HCT116 (cell line): Measurements from ENCODE around the gene SGMS1. TPM values are rescaled to one million over a fixed set of nuclear protein-coding genes. Genes with fewer than 3 reads are reported as not detected.

ENCODE experiments used
- ATAC-seq: fragments of 200-7000 bp; cut with Tn5 transposase; 2 replicates; pipeline ENCODE4 v1.9.1; 2020; ENCODE audit warnings: mild to moderate bottlenecking, moderate library complexity
- BruUV-seq: library from RNA; stranded (reverse); fragments of 400-500 nt; replicated peaks from 2 replicates; lab custom pipeline; 2021; lab: Mats Ljungman, UMichigan
- CTCF ChIA-PET: fragments of 300-600 bp; sonication (Branson Sonifier 250); formaldehyde crosslinking; loops from one replicate; lab custom pipeline; 2021; ENCODE audit warnings: antibody characterized with exemption; lab: Charles Lee
- POLR2A ChIA-PET: fragments of 300-600, 350-600 bp; sonication (Branson Sonifier 250); formaldehyde crosslinking; loops from one replicate; lab custom pipeline; 2021; ENCODE audit warnings: antibody characterized with exemption; lab: Charles Lee
- RAD21 ChIA-PET, 2 experiments: fragments of 300-600 bp; sonication (Branson Sonifier 250); formaldehyde crosslinking; loops; one replicate each; lab custom pipeline; 2023; ENCODE audit warnings: low total read pairs in 2 of 2; ENCODE audit not compliant: uncharacterized antibody in 2 of 2, unreplicated experiment in 2 of 2, low non-redundant PET in 1 of 2; lab: Charles Lee
- DNase-seq: peaks from one replicate; pipeline ENCODE4 v3.0.0-alpha.2; 2010; ENCODE audit warnings: low read depth, low spot score
- H2AFZ ChIP-seq: fragments of 200-600 bp; shearing (Covaris generic), sonication (generic); 2 replicates; pipeline ENCODE4 v1.6.1; 2017; ENCODE audit warnings: low read depth, mixed run types, mixed read lengths, antibody characterized with exemption, low read length; ENCODE audit not compliant: poor library complexity, severe bottlenecking
- H3K27ac ChIP-seq: 2 replicates; pipeline ENCODE4 v1.5.1; 2012; ENCODE audit warnings: low read depth, low read length
- H3K27me3 ChIP-seq: fragments of 200-600 bp; sonication (generic); 2 replicates; pipeline ENCODE4 v1.6.1; 2016; ENCODE audit warnings: mixed run types, low read length, mixed read lengths; ENCODE audit not compliant: insufficient read depth
- H3K36me3 ChIP-seq, 2 experiments: fragments of 200-500 bp in 1 of 2; fragments of 200-600 bp in 1 of 2; sonication (Bioruptor generic) in 1 of 2; sonication (generic) in 1 of 2; 2 replicates each; pipeline versions ENCODE4 v1.5.1 to v1.6.1; 2014 to 2016; ENCODE audit warnings: low read length in 2 of 2, inconsistent platforms in 1 of 2, mixed read lengths in 1 of 2, mixed run types in 1 of 2; ENCODE audit not compliant: insufficient read depth in 2 of 2, control insufficient read depth in 1 of 2
- H3K4me1 ChIP-seq, 2 experiments: fragments of 200-600 bp in 1 of 2; sonication (generic) in 1 of 2; 2 replicates each; pipeline versions ENCODE4 v1.5.1 to v1.6.1; 2012 to 2017; ENCODE audit warnings: low read length in 2 of 2, inconsistent platforms in 1 of 2, mild to moderate bottlenecking in 1 of 2, mixed read lengths in 1 of 2, mixed run types in 1 of 2, moderate library complexity in 1 of 2; ENCODE audit not compliant: insufficient read depth in 2 of 2, control insufficient read depth in 1 of 2
- H3K4me2 ChIP-seq: fragments of 200-600 bp; sonication (generic); 2 replicates; pipeline ENCODE4 v1.6.1; 2017; ENCODE audit warnings: mixed run types, low read length, mixed read lengths
- H3K4me3 ChIP-seq, 2 experiments: fragments of 200-600 bp in 1 of 2; sonication (generic) in 1 of 2; replicated peaks in 1 of 2; 2 replicates each; pipeline ENCODE4 v1.5.1; 2011 to 2016; ENCODE audit warnings: low read length in 2 of 2, control low read depth in 1 of 2, low read depth in 1 of 2, mild to moderate bottlenecking in 1 of 2, mixed read lengths in 1 of 2, mixed run types in 1 of 2
- H3K79me2 ChIP-seq: fragments of 200-600 bp; sonication (generic); 2 replicates; pipeline ENCODE4 v1.6.1; 2017; ENCODE audit warnings: mild to moderate bottlenecking, mixed run types, low read length, moderate library complexity, mixed read lengths; ENCODE audit not compliant: insufficient read depth
- H3K9ac ChIP-seq: fragments of 200-600 bp; sonication (generic); 2 replicates; pipeline ENCODE4 v1.6.1; 2016; ENCODE audit warnings: low read length, mixed read lengths
- H3K9me2 ChIP-seq: fragments of 200-600 bp; sonication (generic), shearing (Covaris generic); 2 replicates; pipeline ENCODE4 v1.6.1; 2017; ENCODE audit warnings: mixed run types, mild to moderate bottlenecking, moderate library complexity; ENCODE audit not compliant: insufficient read depth
- H3K9me3 ChIP-seq, 2 experiments: fragments of 200-500 bp in 1 of 2; fragments of 200-600 bp in 1 of 2; sonication (Bioruptor generic) in 1 of 2; sonication (generic) in 1 of 2; 2 replicates each; pipeline ENCODE4 v1.6.1; 2014 to 2017; ENCODE audit warnings: low read length in 2 of 2, mixed read lengths in 2 of 2, inconsistent platforms in 1 of 2, low read depth in 1 of 2, mild to moderate bottlenecking in 1 of 2, mixed run types in 1 of 2, moderate library complexity in 1 of 2; ENCODE audit not compliant: control insufficient read depth in 1 of 2, insufficient read depth in 1 of 2
- H4K20me1 ChIP-seq: fragments of 200-600 bp; sonication (generic), shearing (Covaris generic); 2 replicates; pipeline ENCODE4 v1.6.1; 2017; ENCODE audit warnings: mixed run types, mild to moderate bottlenecking, moderate library complexity; ENCODE audit not compliant: insufficient read depth
- CBX3 ChIP-seq: IDR thresholded peaks from 2 replicates; pipeline ENCODE4 v1.6.1; 2012; ENCODE audit warnings: low read depth
- CEBPB ChIP-seq: IDR thresholded peaks from 2 replicates; pipeline ENCODE4 v1.6.1; 2012; ENCODE audit warnings: low read depth
- POLR2A ChIP-seq: IDR thresholded peaks from 2 replicates; pipeline ENCODE4 v1.7.0; 2011; ENCODE audit warnings: borderline replicate concordance; ENCODE audit not compliant: insufficient read depth, insufficient read length; ENCODE audit errors: extremely low read depth
- POLR2AphosphoS5 ChIP-seq: IDR thresholded peaks from 2 replicates; pipeline ENCODE4 v1.6.1; 2011; ENCODE audit warnings: mild to moderate bottlenecking, low read depth, low read length, moderate library complexity
- RAD21 ChIP-seq: IDR thresholded peaks from 2 replicates; pipeline ENCODE4 v1.6.1; 2012; ENCODE audit warnings: low read depth, mild to moderate bottlenecking
- REST ChIP-seq: IDR thresholded peaks from 2 replicates; pipeline ENCODE4 v1.6.1; 2012; ENCODE audit warnings: low read depth
- SIN3A ChIP-seq: IDR thresholded peaks from 2 replicates; pipeline ENCODE4 v1.6.1; 2012; ENCODE audit warnings: low read depth
- TCF7L2 ChIP-seq: IDR thresholded peaks from 2 replicates; pipeline ENCODE4 v1.7.0; 2011; ENCODE audit warnings: borderline replicate concordance, inconsistent platforms; ENCODE audit not compliant: insufficient read depth, insufficient read length; ENCODE audit errors: extremely low read depth
- YY1 ChIP-seq: IDR thresholded peaks from 2 replicates; pipeline ENCODE4 v1.6.1; 2011; ENCODE audit warnings: low read length, low read depth, moderate library complexity, mild to moderate bottlenecking; ENCODE audit not compliant: insufficient replicate concordance; ENCODE audit errors: extremely low read depth
- ZBTB33 ChIP-seq: IDR thresholded peaks from 2 replicates; pipeline ENCODE4 v1.6.1; 2011; ENCODE audit warnings: mild to moderate bottlenecking, low read length, moderate library complexity; ENCODE audit not compliant: insufficient replicate concordance; ENCODE audit errors: extremely low read depth
- intact Hi-C: fragments of 100-400 bp; cut with micrococcal nuclease; formaldehyde crosslinking; loops from 2 replicates; pipeline ENCODE4 v1.10.0; 2022
- total RNA-seq: library from RNA; stranded (reverse); gene quantifications from one replicate; pipeline ENCODE4 v1.2.1, GENCODE V29; 2021; ENCODE audit not compliant: unreplicated experiment
- TF ChIP-seq, protein P1 (sequence below): IDR thresholded peaks from 2 replicates; pipeline ENCODE4 v1.6.1; 2012

The SGMS1 gene
- total RNA-seq, 1 experiment from 2014 or later = 29.1 TPM

- no peak for DNase-seq
- ChIA-PET POLR2A (no interaction called here), CTCF (no interaction called here)
These were observed 108.8 kb downstream of the SGMS1 start for GRCh38 chr10:50514995-50515394.

More at GRCh38 chr10:50514995-50515394, 108.8 kb downstream of the SGMS1 start:
- TF ChIP-seq POLR2AphosphoS5 = no peak
- no peak for TF ChIP-seq ZBTB33
- no peak for TF ChIP-seq RAD21
- TF ChIP-seq REST = no peak
- TF ChIP-seq POLR2A = no peak
- no peak for TF ChIP-seq CEBPB
- no peak for TF ChIP-seq SIN3A
- TF ChIP-seq, protein P1, sequence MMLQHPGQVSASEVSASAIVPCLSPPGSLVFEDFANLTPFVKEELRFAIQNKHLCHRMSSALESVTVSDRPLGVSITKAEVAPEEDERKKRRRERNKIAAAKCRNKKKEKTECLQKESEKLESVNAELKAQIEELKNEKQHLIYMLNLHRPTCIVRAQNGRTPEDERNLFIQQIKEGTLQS = no peak
- no peak for TF ChIP-seq YY1
- no peak for TF ChIP-seq CBX3
- no peak for TF ChIP-seq TCF7L2
- no peak overlapping the region for H2AFZ ChIP-seq
- intact Hi-C loops = no loop called here
- no peaks in the 10 kb centered on the region for H3K27me3 ChIP-seq
- no peaks in the 10 kb centered on the region for H3K36me3 ChIP-seq
- no peak for ATAC-seq
- H3K79me2 ChIP-seq = no peaks in the 10 kb centered on the region
- H3K9ac ChIP-seq = no peak overlapping the region
- no peaks in the 10 kb centered on the region for H4K20me1 ChIP-seq
- no TSS peak for BruUV-seq
- H3K9me2 ChIP-seq = no peaks in the 10 kb centered on the region
- no peak overlapping the region for H3K27ac ChIP-seq
- no peak overlapping the region for H3K4me3 ChIP-seq
- no peak overlapping the region for H3K4me2 ChIP-seq
- RAD21 ChIA-PET = no interaction called here
- H3K4me1 ChIP-seq = peaks cover 17 to 27% of the 10 kb centered on the region in 2 experiments
- H3K9me3 ChIP-seq = no peaks in the 10 kb centered on the region
